Dermis blood vessel endothelial cell (primary cell): ENCODE results near the gene FURIN. TPM values are rescaled to one million over a fixed set of nuclear protein-coding genes. Genes with fewer than 3 reads are reported as not detected.
"Not testable (repeated sequence)": the region's sequence is repeated elsewhere in the genome, so short reads cannot be mapped to it uniquely, and the experiment has no call there.

Experiments used
- DNase-seq: peaks from one replicate; pipeline ENCODE4 v3.0.0; 2010
- total RNA-seq: library from RNA; depleted of rRNA; stranded (reverse); fragments of >200 nt; gene quantifications from 2 replicates; pipeline ENCODE4 v1.2.3, GENCODE V29; 2014

Gene FURIN
- total RNA-seq, 1 donor from 2014 or later: 67.2 TPM

- peak; percentile 10 for DNase-seq
Observed at GRCh38 chr15:90903733-90904536, 35.5 kb downstream of the FURIN start.

DNA sequence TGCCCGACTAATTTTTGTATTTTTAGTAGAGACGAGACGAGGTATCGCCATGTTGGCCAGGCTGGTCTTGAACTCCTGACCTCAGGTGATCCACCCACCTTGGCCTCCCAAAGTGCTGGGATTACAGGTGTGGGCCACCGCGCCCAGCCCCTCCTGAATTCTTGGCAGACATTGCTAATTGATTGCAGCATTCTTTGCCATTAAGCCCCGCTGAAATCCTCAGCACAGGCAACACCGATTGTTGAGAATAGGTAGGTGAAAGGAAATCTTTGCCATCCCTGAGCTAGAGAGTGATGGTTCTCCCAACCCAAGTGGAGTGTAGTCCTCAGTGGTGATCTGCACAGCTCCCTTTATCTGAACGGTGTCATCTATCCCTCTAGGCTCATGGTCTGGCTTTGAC is 36.4 kb downstream of the FURIN start:
- DNase-seq: no peak

DNA sequence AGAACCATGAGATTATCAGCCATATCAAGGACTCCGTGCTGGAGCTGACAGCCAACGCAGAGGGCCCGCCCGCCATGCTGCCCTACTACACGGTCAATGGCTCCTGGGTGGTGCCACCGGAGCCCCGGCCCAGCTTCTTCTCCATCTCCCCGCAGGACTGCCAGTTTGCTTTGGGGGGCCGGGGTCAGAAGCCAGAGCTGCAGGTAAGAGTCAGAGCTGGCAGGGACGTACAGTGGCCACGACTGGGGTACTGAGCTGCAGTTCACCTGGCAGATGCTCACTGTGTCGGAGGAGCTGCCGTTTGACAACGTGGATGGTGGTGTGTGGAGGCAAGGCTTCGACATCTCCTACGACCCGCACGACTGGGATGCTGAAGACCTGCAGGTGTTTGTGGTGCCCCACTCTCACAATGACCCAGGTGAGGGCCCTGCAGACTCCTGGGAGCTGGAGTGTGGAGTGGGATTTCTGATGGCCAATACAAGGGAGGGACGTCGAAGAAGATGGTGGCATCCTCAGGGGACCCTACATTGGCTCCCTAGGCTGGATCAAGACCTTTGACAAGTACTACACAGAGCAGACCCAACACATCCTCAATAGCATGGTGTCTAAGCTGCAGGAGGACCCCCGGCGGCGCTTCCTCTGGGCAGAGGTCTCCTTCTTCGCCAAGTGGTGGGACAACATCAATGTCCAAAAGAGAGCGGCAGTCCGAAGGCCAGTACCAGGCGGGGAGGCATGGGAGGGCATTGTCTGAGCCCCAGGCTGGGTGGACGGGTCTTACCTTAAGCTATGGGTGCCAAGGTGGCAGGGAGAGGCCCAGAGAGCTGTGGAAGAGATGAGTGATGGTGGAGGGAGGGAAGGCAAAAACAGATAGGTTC is 37.2 kb downstream of the FURIN start:
- no peak for DNase-seq

- DNase-seq: no peak
Observed at GRCh38 chr15:90906181-90906849, 37.9 kb downstream of the FURIN start.

DNA sequence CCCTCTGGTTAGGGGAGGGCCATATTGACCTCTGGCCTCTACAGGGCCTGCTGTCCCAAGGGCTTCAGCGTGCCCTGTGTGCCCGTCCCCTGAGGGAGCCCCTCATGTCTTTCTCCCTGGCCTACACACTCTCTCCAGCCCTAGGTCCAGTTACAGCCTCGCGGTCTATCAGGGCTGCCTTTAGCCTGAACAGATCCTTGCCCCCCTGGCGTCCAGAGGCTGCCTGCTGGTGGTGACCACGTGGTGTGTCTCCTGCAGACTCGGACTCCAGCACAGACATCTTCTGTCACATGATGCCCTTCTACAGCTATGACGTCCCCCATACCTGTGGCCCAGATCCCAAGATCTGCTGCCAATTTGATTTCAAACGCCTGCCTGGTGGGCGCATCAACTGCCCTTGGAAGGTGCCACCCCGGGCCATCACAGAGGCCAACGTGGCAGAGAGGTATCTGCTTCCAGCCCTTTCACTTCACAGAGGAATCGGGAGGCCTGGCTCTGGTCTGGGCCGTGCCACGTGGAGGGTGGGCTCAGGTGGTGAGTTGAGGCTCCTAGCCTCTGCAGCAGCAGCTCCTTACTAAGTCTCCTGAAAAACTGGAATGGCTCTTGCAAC is 38.8 kb downstream of the FURIN start:
- DNase-seq: no peak

DNA sequence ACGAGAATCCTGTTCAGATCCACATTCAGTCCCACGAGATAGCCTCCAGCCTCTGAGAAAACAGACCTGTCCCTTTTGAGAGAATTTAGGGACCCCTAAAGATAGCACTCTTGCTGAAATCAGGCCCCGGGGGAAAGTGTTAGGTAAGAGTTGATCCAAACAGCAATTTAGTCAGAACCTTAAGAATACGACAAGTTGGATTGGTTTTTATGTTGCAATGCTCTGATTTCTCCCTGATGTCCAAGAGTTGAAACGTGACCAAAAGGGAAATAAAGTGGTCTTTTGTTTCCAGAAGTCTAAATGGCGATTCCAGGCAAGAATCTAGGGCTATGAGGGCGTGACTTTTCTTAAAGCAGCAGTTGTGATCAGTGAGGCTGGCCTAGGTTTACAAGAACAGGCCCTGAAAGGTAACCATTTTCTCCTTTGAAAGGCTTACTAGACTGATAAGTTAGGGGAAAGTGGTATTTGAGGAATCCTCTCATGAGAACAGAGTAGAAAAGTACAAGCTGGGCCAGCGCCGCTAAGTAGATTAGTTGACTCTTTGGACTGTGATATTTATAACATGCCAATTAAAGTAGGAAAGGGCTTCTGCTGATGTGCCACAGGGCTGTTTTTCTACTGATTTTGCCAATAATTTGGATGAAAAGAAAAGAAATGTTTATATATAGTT is 39.6 kb downstream of the FURIN start:
- DNase-seq: no peak

DNA sequence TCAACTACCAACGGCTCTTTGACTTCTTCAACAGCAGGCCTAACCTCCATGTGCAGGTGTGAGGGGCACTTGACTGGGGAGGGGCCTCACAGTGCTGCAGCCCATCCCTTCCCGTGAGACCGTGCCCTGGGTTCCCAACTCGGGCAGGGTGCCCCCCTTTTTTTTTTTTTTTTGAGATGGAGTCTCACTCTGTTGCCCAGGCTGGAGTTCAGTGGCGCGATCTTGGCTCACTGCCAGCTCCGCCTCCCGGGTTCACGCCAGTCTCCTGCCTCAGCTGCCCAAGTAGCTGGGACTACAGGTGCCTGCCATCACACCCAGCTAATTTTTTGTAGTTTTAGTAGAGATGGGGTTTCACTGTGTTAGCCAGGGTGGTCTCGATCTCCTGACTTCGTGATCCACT is 41.1 kb downstream of the FURIN start:
- DNase-seq: not testable (repeated sequence)

DNA sequence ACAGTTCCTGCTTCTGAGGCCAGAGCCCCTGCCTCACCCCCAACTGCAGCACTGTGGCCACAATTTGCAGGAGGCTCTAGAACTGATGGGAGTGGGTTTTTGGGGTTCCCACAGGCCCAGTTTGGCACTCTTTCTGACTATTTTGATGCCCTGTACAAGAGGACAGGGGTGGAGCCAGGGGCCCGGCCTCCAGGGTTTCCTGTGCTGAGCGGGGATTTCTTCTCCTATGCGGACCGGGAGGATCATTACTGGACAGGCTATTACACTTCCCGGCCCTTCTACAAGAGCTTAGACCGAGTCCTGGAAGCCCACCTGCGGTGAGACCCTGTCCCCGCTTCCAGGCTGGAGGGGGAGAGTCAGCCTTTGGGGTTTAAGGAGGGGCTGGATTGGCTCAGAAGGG is 41.6 kb downstream of the FURIN start:
- no peak for DNase-seq

GRCh38 chr15:90910441-90911301 is 42.3 kb downstream of the FURIN start:
- DNase-seq: no peak

GRCh38 chr15:90911302-90911623 is 42.9 kb downstream of the FURIN start:
- DNase-seq: no peak

DNA sequence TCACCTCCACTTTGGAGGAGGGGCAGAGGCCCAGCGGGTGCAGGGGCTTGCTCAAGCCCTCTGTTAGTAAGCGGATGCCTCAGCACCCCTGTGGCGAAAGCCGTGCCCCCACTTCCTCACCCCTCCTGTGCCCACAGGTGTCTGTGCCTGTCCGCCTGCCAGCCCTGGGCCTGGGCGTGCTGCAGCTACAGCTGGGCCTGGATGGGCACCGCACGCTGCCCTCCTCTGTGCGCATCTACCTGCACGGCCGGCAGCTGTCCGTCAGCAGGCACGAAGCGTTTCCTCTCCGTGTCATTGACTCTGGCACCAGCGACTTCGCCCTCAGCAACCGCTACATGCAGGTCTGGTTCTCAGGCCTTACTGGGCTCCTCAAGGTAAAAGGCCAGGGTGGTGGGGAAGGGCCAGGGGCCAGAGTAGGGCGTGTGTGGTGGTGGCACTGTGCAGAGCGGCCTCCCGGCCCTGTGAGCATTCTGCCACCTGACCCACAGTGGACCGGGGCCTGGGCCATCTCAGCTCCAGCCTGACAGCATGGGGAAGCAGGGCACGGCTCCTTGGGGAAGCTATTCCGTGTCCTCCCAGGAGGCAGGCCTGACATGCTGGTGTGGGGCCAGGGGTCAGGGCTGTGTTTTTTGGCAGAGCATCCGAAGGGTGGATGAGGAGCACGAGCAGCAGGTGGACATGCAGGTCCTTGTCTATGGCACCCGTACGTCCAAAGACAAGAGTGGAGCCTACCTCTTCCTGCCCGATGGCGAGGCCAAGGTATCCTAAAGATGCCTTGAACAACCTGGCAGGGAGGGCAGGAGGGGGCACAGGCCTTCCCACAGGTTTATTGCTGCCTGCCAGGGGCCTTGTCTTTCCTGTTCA is 43.8 kb downstream of the FURIN start:
- DNase-seq: no peak

DNA sequence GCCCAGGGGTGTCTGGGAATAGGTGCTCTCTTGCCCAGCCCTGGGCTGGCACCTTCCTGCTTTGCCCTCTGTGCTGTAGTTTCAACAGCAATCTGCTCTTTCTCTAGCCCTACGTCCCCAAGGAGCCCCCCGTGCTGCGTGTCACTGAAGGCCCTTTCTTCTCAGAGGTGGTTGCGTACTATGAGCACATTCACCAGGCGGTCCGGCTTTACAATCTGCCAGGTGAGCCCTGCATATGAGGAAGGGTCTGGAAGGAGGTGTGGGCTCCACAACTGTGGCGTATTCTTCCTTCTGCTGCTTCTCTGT is 44.3 kb downstream of the FURIN start:
- no peak for DNase-seq

DNA sequence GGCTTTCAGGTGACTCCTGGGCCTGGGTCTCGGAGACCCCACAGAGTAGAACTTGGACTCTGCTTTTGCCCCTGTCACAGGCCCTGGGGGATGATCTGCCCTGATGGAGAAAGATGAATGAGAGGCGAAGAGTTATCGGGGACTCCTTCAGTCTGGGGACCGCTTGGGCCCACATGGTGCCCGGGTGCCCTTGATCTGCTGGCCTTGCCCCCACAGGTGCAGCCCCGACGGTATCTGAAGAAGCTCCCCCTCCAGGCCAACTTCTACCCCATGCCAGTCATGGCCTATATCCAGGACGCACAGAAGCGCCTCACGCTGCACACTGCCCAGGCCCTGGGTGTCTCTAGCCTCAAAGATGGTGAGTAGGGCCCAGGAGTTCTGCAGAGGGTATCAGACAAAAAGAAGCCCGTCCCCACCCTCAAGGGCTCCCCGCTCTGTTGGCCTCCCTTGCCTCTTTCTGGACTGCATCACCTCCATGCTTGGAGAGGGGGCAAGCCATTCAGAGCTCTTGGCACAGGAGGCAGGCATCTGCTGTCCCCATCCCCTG is 45.1 kb downstream of the FURIN start:
- no peak for DNase-seq

DNA sequence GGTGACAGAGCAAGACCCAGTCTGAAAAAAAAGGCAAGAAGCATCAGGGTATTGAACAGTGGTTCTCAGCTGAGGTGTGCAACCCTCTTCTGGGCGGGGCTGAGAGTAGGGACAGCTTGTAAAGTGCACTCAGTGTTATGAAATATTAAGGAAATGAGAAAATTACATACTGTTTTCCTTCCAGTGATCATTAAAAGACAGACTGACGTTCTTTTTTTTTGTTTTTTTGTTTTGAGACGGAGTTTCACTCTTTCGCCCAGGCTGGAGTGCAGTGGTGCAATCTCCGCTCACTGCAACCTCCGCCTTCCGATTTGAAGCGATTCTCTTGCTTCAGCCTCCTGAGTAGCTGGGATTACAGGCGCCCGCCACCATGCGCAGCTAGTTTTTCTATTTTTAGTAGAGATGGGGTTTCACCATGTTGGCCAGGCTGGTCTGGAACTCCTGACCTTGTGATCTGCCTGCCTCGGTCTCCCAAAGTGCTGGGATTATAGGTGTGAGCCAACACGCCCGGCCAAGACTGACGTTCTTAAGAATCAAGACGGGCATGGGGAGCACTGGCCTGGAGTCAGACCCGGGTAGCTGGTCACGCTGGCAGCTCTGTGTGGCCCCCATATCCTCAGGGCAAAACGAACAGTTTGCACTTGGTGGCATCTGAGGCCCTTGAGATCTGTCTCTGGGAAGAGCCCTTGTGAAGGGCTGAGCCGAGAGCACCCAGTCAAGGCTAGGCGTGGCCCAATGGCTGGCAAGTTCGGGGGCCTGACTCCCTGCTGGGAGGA is 46.1 kb downstream of the FURIN start:
- no peak for DNase-seq

DNA sequence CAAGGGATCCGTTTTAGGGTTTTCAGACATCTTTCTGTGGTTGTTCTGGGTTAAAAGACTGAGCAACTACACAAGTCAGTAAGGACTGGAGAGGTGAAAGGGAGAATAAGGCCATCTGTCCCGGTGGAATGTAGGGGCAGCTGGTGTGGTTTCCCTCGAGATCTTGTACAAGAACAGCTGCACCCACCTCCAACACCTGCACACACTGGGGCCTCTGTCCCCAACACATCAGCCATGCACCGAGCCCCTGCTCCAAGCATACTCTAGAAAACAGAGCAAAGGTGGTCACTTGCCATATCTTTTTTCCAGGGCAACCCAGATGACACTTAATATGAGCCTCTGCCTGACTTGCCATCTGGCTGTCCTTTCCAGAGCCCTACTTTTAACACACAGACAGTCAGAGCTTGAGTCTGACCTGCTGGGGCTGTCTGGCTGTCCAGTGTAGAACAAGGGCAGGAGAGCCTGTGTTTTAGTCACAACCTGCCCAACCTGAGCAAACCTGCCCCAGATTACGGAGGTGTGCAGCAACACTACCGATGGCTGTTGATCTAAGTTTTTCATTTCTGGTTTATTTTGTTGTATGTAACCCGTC is 46.9 kb downstream of the FURIN start:
- DNase-seq: no peak

GRCh38 chr15:90915808-90916440 is 47.5 kb downstream of the FURIN start:
- peak; percentile 10 for DNase-seq

- no peak for DNase-seq
Observed at GRCh38 chr15:90916461-90916860, 48.1 kb downstream of the FURIN start.

DNA sequence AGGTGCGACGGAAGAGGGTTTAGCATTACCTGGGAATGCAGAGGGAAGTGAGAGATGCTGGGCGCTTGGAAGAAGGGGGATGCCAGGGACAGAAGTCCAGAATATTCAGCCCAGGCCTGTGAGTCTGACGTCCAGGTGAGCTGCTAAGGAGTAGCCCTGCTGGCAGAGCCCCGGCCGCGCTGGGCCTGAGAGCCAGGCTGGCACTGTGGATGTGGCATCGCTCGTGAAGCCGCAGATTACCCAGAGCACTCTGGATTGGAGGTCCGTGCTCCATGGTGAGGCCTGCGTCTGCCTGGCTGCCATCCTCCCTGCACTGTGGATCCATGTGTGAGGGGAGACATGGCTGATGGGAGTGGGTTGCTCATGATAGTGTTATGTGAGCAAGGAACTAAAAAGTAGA is 49.2 kb downstream of the FURIN start:
- no peak for DNase-seq
